Measurements from ENCODE around the gene ASMTL.

- TF ChIP-seq EZH2 (IDR thresholded peaks at IDR 0.05; ENCODE audit: insufficient read depth, poor library complexity, severe bottlenecking), result no peak
- TF ChIP-seq EZH2phosphoT487 (IDR thresholded peaks at IDR 0.05; ENCODE audit: insufficient read depth, low read depth), result no peak
These were observed 28.4 kb downstream of the ASMTL start for GRCh38 chrX:1424147-1424851.
